Rectal smooth muscle tissue (tissue), 1 donor: ENCODE data around the gene GGCX.
"Not testable (repeated sequence)": the region's sequence is repeated elsewhere in the genome, so short reads cannot be mapped to it uniquely, and the experiment has no call there.

Experiments used
- H3K27ac ChIP-seq: one replicate; pipeline ENCODE4 v1.7.0; 2013; ENCODE audit warnings: low read depth, low read length, inconsistent platforms
- H3K27me3 ChIP-seq: one replicate; pipeline ENCODE4 v1.7.0; 2013; ENCODE audit warnings: low read length; ENCODE audit not compliant: control insufficient read depth, insufficient read depth
- H3K36me3 ChIP-seq: one replicate; pipeline ENCODE4 v1.7.0; 2013; ENCODE audit warnings: low read length; ENCODE audit not compliant: control insufficient read depth, insufficient read depth
- H3K4me1 ChIP-seq: one replicate; pipeline ENCODE4 v1.7.0; 2013; ENCODE audit warnings: low read length; ENCODE audit not compliant: control insufficient read depth, insufficient read depth
- H3K4me3 ChIP-seq: one replicate; pipeline ENCODE4 v1.7.0; 2013; ENCODE audit warnings: low read length
- H3K9ac ChIP-seq: one replicate; pipeline ENCODE4 v1.7.0; 2013; ENCODE audit warnings: low read length

Gene GGCX

GRCh38 chr2:85551698-85552678 lies 9.3 kb downstream of the GGCX start:
- no peaks in the 10 kb centered on the region for H3K4me1 ChIP-seq
- H3K4me3 ChIP-seq = no peak overlapping the region
- H3K27ac ChIP-seq = no peak overlapping the region
- H3K27me3 ChIP-seq = no peaks in the 10 kb centered on the region
- no peak overlapping the region for H3K9ac ChIP-seq
- H3K36me3 ChIP-seq = peaks cover 31% of the 10 kb centered on the region

- Histone ChIP-seq H3K9ac (no peak overlapping the region), H3K36me3 (peaks cover 38% of the 10 kb centered on the region), H3K27me3 (no peaks in the 10 kb centered on the region), H3K27ac (no peak overlapping the region), H3K4me3 (no peak overlapping the region), H3K4me1 (no peaks in the 10 kb centered on the region)
These were observed 10.8 kb downstream of the GGCX start for GRCh38 chr2:85550486-85550885.

GRCh38 chr2:85549826-85550225 lies 11.5 kb downstream of the GGCX start:
- H3K27me3 ChIP-seq = no peaks in the 10 kb centered on the region
- peaks cover 32% of the 10 kb centered on the region for H3K36me3 ChIP-seq
- H3K4me1 ChIP-seq = no peaks in the 10 kb centered on the region
- H3K27ac ChIP-seq = no peak overlapping the region
- H3K4me3 ChIP-seq = no peak overlapping the region
- H3K9ac ChIP-seq = no peak overlapping the region

GRCh38 chr2:85549095-85549494 lies 12.2 kb downstream of the GGCX start:
- peaks cover 31% of the 10 kb centered on the region for H3K36me3 ChIP-seq
- no peaks in the 10 kb centered on the region for H3K27me3 ChIP-seq
- peaks cover 2% of the 10 kb centered on the region for H3K4me1 ChIP-seq
- no peak overlapping the region for H3K9ac ChIP-seq
- no peak overlapping the region for H3K4me3 ChIP-seq
- H3K27ac ChIP-seq = no peak overlapping the region

- Histone ChIP-seq H3K27ac (no peak overlapping the region), H3K4me3 (no peak overlapping the region), H3K36me3 (peaks cover 28% of the 10 kb centered on the region)
These were observed 12.7 kb downstream of the GGCX start for GRCh38 chr2:85548608-85548900.

GRCh38 chr2:85547859-85548607 lies 13.3 kb downstream of the GGCX start:
- Histone ChIP-seq H3K4me1 (peaks cover 2% of the 10 kb centered on the region), H3K27ac (no peak overlapping the region), H3K27me3 (no peaks in the 10 kb centered on the region), H3K4me3 (no peak overlapping the region), H3K9ac (no peak overlapping the region), H3K36me3 (peaks cover 27% of the 10 kb centered on the region)

More at GRCh38 chr2:85548608-85548900, 12.7 kb downstream of the GGCX start:
- peaks cover 2% of the 10 kb centered on the region for H3K4me1 ChIP-seq
- H3K27me3 ChIP-seq = no peaks in the 10 kb centered on the region
- no peak overlapping the region for H3K9ac ChIP-seq

- Histone ChIP-seq H3K4me1 (peaks cover 8% of the 10 kb centered on the region), H3K36me3 (peaks cover 29% of the 10 kb centered on the region), H3K27me3 (no peaks in the 10 kb centered on the region), H3K27ac (no peak overlapping the region), H3K9ac (no peak overlapping the region), H3K4me3 (no peak overlapping the region)
These were observed 14.0 kb downstream of the GGCX start for GRCh38 chr2:85547089-85547858.

- Histone ChIP-seq H3K36me3 (peaks cover 36% of the 10 kb centered on the region), H3K27ac (no peak overlapping the region)
These were observed 15.5 kb downstream of the GGCX start for GRCh38 chr2:85545780-85546240.

GRCh38 chr2:85544915-85545779 lies 16.1 kb downstream of the GGCX start:
- peaks cover 36% of the 10 kb centered on the region for H3K36me3 ChIP-seq
- H3K4me1 ChIP-seq = peaks cover 20% of the 10 kb centered on the region
- not testable (repeated sequence) for H3K4me3 ChIP-seq, H3K9ac ChIP-seq, H3K27me3 ChIP-seq
- peak overlapping the region; percentile 33 for H3K27ac ChIP-seq

More at GRCh38 chr2:85545780-85546240, 15.5 kb downstream of the GGCX start:
- Histone ChIP-seq H3K9ac (no peak overlapping the region), H3K27me3 (no peaks in the 10 kb centered on the region), H3K4me1 (peaks cover 20% of the 10 kb centered on the region), H3K4me3 (no peak overlapping the region)

GRCh38 chr2:85544254-85544691 lies 17.0 kb downstream of the GGCX start:
- not testable (repeated sequence) for H3K27me3 ChIP-seq, H3K4me3 ChIP-seq, H3K27ac ChIP-seq, H3K9ac ChIP-seq
- peaks cover 36% of the 10 kb centered on the region for H3K36me3 ChIP-seq
- peaks cover 20% of the 10 kb centered on the region for H3K4me1 ChIP-seq

- Histone ChIP-seq H3K36me3 (peaks cover 30% of the 10 kb centered on the region), H3K27me3 (no peaks in the 10 kb centered on the region), H3K4me3 (no peak overlapping the region), H3K4me1 (peaks cover 20% of the 10 kb centered on the region), H3K9ac (no peak overlapping the region), H3K27ac (no peak overlapping the region)
These were observed 18.5 kb downstream of the GGCX start for GRCh38 chr2:85542777-85543176.
